CD8-positive, alpha-beta memory T cell (primary cell): ENCODE measurements around the gene AMDHD1. TPM values are rescaled to one million over a fixed set of nuclear protein-coding genes. Genes with fewer than 3 reads are reported as not detected.

Source experiments
- CTCF ChIA-PET: fragments of 350-600 bp; sonication (Branson Sonifier 250); formaldehyde crosslinking; loops from one replicate; lab custom pipeline; 2021; ENCODE audit warnings: antibody characterized with exemption; lab: Charles Lee
- POLR2A ChIA-PET: fragments of 350-600 bp; sonication (Branson Sonifier 250); formaldehyde crosslinking; loops from one replicate; lab custom pipeline; 2021; ENCODE audit warnings: antibody characterized with exemption; lab: Charles Lee
- DNase-seq, 5 donors: peaks; one replicate each; pipeline versions ENCODE4 v3.0.0 to v3.0.0-alpha.2; 2020 to 2022; ENCODE audit warnings: mixed read lengths in 1 of 5
- H3K27ac ChIP-seq: one replicate; pipeline ENCODE4 v1.7.0; 2013; ENCODE audit warnings: low read depth, mild to moderate bottlenecking, low read length, moderate library complexity
- H3K27me3 ChIP-seq: 2 replicates; pipeline ENCODE4 v1.7.0; 2013; ENCODE audit warnings: low read length, mild to moderate bottlenecking; ENCODE audit not compliant: insufficient read depth, poor library complexity, severe bottlenecking
- H3K36me3 ChIP-seq: 2 replicates; pipeline ENCODE4 v1.7.0; 2013; ENCODE audit warnings: mild to moderate bottlenecking, low read length, moderate library complexity; ENCODE audit not compliant: insufficient read depth
- H3K4me1 ChIP-seq: 2 replicates; pipeline ENCODE4 v1.7.0; 2013; ENCODE audit warnings: mild to moderate bottlenecking, low read length, moderate library complexity; ENCODE audit not compliant: insufficient read depth
- H3K4me3 ChIP-seq: 2 replicates; pipeline ENCODE4 v1.7.0; 2013; ENCODE audit warnings: mild to moderate bottlenecking, low read length
- H3K9me3 ChIP-seq: 2 replicates; pipeline ENCODE4 v1.7.0; 2013; ENCODE audit warnings: mild to moderate bottlenecking, low read length
- H3K27ac Mint-ChIP-seq, 8 donors: one replicate each; pipeline ENCODE4 v1.8.0; 2020 to 2021; ENCODE audit warnings: mixed read lengths in 8 of 8, mild to moderate bottlenecking in 6 of 8, inconsistent platforms in 3 of 8, moderate library complexity in 3 of 8
- H3K27me3 Mint-ChIP-seq, 2 donors: one replicate each; pipeline ENCODE4 v1.8.0; 2020 to 2021; ENCODE audit warnings: mixed read lengths in 2 of 2, mild to moderate bottlenecking in 1 of 2, moderate library complexity in 1 of 2
- H3K36me3 Mint-ChIP-seq, 3 donors: one replicate each; pipeline ENCODE4 v1.8.0; 2020 to 2021; ENCODE audit warnings: mixed read lengths in 3 of 3, inconsistent platforms in 1 of 3, mild to moderate bottlenecking in 1 of 3
- H3K4me1 Mint-ChIP-seq, 3 donors: one replicate each; pipeline ENCODE4 v1.8.0; 2020 to 2021; ENCODE audit warnings: mixed read lengths in 3 of 3, inconsistent platforms in 1 of 3, mild to moderate bottlenecking in 1 of 3
- H3K4me3 Mint-ChIP-seq, 7 donors: one replicate each; pipeline ENCODE4 v1.8.0; 2020 to 2021; ENCODE audit warnings: mixed read lengths in 7 of 7, mild to moderate bottlenecking in 6 of 7, moderate library complexity in 4 of 7, inconsistent platforms in 2 of 7
- H3K9me3 Mint-ChIP-seq, 5 donors: one replicate each; pipeline ENCODE4 v1.8.0; 2020 to 2022; ENCODE audit warnings: mixed read lengths in 5 of 5, mild to moderate bottlenecking in 3 of 5, moderate library complexity in 2 of 5, inconsistent platforms in 1 of 5
- polyA plus RNA-seq: library from polyadenylated mRNA; unstranded; fragments of 300-500 nt; fragmentation: Illumina TruSeq; gene quantifications from one replicate; pipeline ENCODE4 v1.2.3, GENCODE V29; 2021
- total RNA-seq, 2 experiments: library from RNA; stranded (reverse); gene quantifications; one replicate each; pipeline ENCODE4 v1.2.3, GENCODE V29; 2021

Gene AMDHD1
- total RNA-seq (1 to 10 TPM; 2.0 to 2.1 TPM), polyA plus RNA-seq (0.68 TPM)

- H3K9me3 Mint-ChIP-seq = no peaks in the 10 kb centered on the region
- Histone ChIP-seq H3K27ac (peak within 1 kb of the TSS; percentile 60), H3K9me3 (no peaks in the 10 kb centered on the region), H3K4me3 (peak within 1 kb of the TSS; percentile 90), H3K4me1 (peaks cover 9% of the 10 kb centered on the region), H3K27me3 (no peaks in the 10 kb centered on the region), H3K36me3 (no peaks in the 10 kb centered on the region)
- H3K27me3 Mint-ChIP-seq = peaks cover 0 to 1% of the 10 kb centered on the region in 2 donors
- DNase-seq = peak; percentile 41 to 73 (median 71)
- H3K4me1 Mint-ChIP-seq = peaks cover 9 to 14% (median 12%) of the 10 kb centered on the region in 3 donors
- H3K4me3 Mint-ChIP-seq = peak within 1 kb of the TSS; percentile 91 to 97 (median 96)
- H3K27ac Mint-ChIP-seq = peak within 1 kb of the TSS; percentile 84 to 97 (median 91)
- H3K36me3 Mint-ChIP-seq = peaks cover 0 to 5% (median 0%) of the 10 kb centered on the region in 3 donors
- CTCF ChIA-PET = interaction anchor here (0.7 to 3.0 kb wide), 8 partner anchors 10 to 726 kb away, joined by 3 to 14 read pairs (median 6); partner anchors contain the start of genes FGD6 and VEZT
- POLR2A ChIA-PET = interaction anchor here (0.5 to 2.3 kb wide), 6 partner anchors 16 to 593 kb away, joined by 3 to 9 read pairs (median 5); partner anchors contain the start of genes LTA4H and SNRPF
Measured at GRCh38 chr12:95943330-95943842, at the start of gene AMDHD1. Gene AMDHD1 (plus strand): TSS chr12:95943331. CDS start chr12:95943399, 68 bp downstream.

GRCh38 chr12:95896846-95897245, 46.3 kb upstream of the AMDHD1 start:
- H3K27me3 Mint-ChIP-seq = peaks cover 5 to 40% of the 10 kb centered on the region in 2 donors
- no peak overlapping the region for H3K4me3 ChIP-seq
- no peaks in the 10 kb centered on the region for H3K36me3 ChIP-seq
- no peak overlapping the region for H3K4me3 Mint-ChIP-seq
- no peaks in the 10 kb centered on the region for H3K4me1 ChIP-seq
- no peak for DNase-seq
- POLR2A ChIA-PET = no interaction called here
- H3K27ac ChIP-seq = no peak overlapping the region
- H3K4me1 Mint-ChIP-seq = no peaks in the 10 kb centered on the region
- H3K27me3 ChIP-seq = no peaks in the 10 kb centered on the region
- CTCF ChIA-PET = interaction anchor here (1.4 kb wide), 1 partner anchor 22 kb away, joined by 4 read pairs; no protein-coding TSS in a partner anchor
- peaks cover 0 to 2% (median 0%) of the 10 kb centered on the region in 5 donors for H3K9me3 Mint-ChIP-seq
- H3K36me3 Mint-ChIP-seq = no peaks in the 10 kb centered on the region
- H3K27ac Mint-ChIP-seq = no peak overlapping the region
- no peaks in the 10 kb centered on the region for H3K9me3 ChIP-seq

GRCh38 chr12:95898081-95898480, 45.0 kb upstream of the AMDHD1 start:
- CTCF ChIA-PET = interaction anchor here (1.4 kb wide), 1 partner anchor 21 kb away, joined by 4 read pairs; no protein-coding TSS in a partner anchor

GRCh38 chr12:95908573-95908972, 34.6 kb upstream of the AMDHD1 start:
- no peaks in the 10 kb centered on the region for H3K36me3 ChIP-seq
- CTCF ChIA-PET = no interaction called here

More at GRCh38 chr12:95898081-95898480, 45.0 kb upstream of the AMDHD1 start:
- H3K4me3 Mint-ChIP-seq = no peak overlapping the region
- no peaks in the 10 kb centered on the region for H3K36me3 ChIP-seq
- H3K27me3 ChIP-seq = no peaks in the 10 kb centered on the region
- no peak overlapping the region for H3K4me3 ChIP-seq
- peaks cover 1 to 4% (median 2%) of the 10 kb centered on the region in 5 donors for H3K9me3 Mint-ChIP-seq
- peaks cover 5 to 45% of the 10 kb centered on the region in 2 donors for H3K27me3 Mint-ChIP-seq
- no peak overlapping the region for H3K27ac ChIP-seq
- DNase-seq = no peak
- H3K36me3 Mint-ChIP-seq = peaks cover 0 to under 1% (median 0%) of the 10 kb centered on the region in 3 donors
- H3K9me3 ChIP-seq = no peaks in the 10 kb centered on the region
- no peak overlapping the region for H3K27ac Mint-ChIP-seq
- no peaks in the 10 kb centered on the region for H3K4me1 Mint-ChIP-seq
- no peaks in the 10 kb centered on the region for H3K4me1 ChIP-seq
- POLR2A ChIA-PET = no interaction called here

GRCh38 chr12:95909871-95910270, 33.3 kb upstream of the AMDHD1 start:
- ChIA-PET CTCF (no interaction called here), POLR2A (no interaction called here)
- Mint-ChIP-seq H3K4me1 (no peaks in the 10 kb centered on the region), H3K36me3 (no peaks in the 10 kb centered on the region), H3K27me3 (peaks cover 0 to 36% of the 10 kb centered on the region in 2 donors), H3K4me3 (no peak overlapping the region), H3K27ac (no peak overlapping the region), H3K9me3 (no peaks in the 10 kb centered on the region)
- H3K9me3 ChIP-seq = no peaks in the 10 kb centered on the region
- H3K4me1 ChIP-seq = no peaks in the 10 kb centered on the region
- H3K36me3 ChIP-seq = no peaks in the 10 kb centered on the region
- no peak for DNase-seq
- no peak overlapping the region for H3K4me3 ChIP-seq
- H3K27me3 ChIP-seq = no peaks in the 10 kb centered on the region
- H3K27ac ChIP-seq = no peak overlapping the region

More at GRCh38 chr12:95908573-95908972, 34.6 kb upstream of the AMDHD1 start:
- Mint-ChIP-seq H3K27me3 (peaks cover 2 to 40% of the 10 kb centered on the region in 2 donors), H3K27ac (no peak overlapping the region), H3K36me3 (no peaks in the 10 kb centered on the region), H3K4me1 (no peaks in the 10 kb centered on the region), H3K4me3 (no peak overlapping the region), H3K9me3 (peaks cover 0 to 2% (median 0%) of the 10 kb centered on the region in 5 donors)
- POLR2A ChIA-PET = interaction anchor here (0.6 kb wide), 1 partner anchor 698 kb away, joined by 4 read pairs; no protein-coding TSS in a partner anchor
- Histone ChIP-seq H3K27me3 (no peaks in the 10 kb centered on the region), H3K9me3 (no peaks in the 10 kb centered on the region), H3K27ac (no peak overlapping the region), H3K4me1 (no peaks in the 10 kb centered on the region), H3K4me3 (no peak overlapping the region)
- DNase-seq = no peak

- Mint-ChIP-seq H3K4me1 (no peaks in the 10 kb centered on the region), H3K27ac (no peak overlapping the region), H3K4me3 (no peak overlapping the region), H3K27me3 (peaks cover 3% of the 10 kb centered on the region in 2 donors), H3K9me3 (no peaks in the 10 kb centered on the region), H3K36me3 (peaks cover 0 to 3% (median 0%) of the 10 kb centered on the region in 3 donors)
- Histone ChIP-seq H3K4me3 (no peak overlapping the region), H3K4me1 (no peaks in the 10 kb centered on the region), H3K9me3 (no peaks in the 10 kb centered on the region), H3K27ac (no peak overlapping the region), H3K36me3 (no peaks in the 10 kb centered on the region), H3K27me3 (no peaks in the 10 kb centered on the region)
- ChIA-PET CTCF (interaction anchor here (0.7 to 3.9 kb wide), 8 partner anchors 14 to 84 kb away, joined by 3 to 59 read pairs (median 7); partner anchors contain the start of genes AMDHD1 and CCDC38), POLR2A (interaction anchor here (1.0 kb wide), 1 partner anchor 80 kb away, joined by 4 read pairs; no protein-coding TSS in a partner anchor)
- peak in 4 of 5 donors; percentile 16 to 63 (median 51) for DNase-seq
Measured at GRCh38 chr12:95918194-95918993, 24.7 kb upstream of the AMDHD1 start.

GRCh38 chr12:95919110-95919509, 24.0 kb upstream of the AMDHD1 start:
- H3K36me3 ChIP-seq = no peaks in the 10 kb centered on the region
- no peak overlapping the region for H3K27ac ChIP-seq
- no peaks in the 10 kb centered on the region for H3K27me3 ChIP-seq
- H3K4me3 Mint-ChIP-seq = no peak overlapping the region
- H3K36me3 Mint-ChIP-seq = peaks cover 0 to 3% (median 0%) of the 10 kb centered on the region in 3 donors
- ChIA-PET POLR2A (interaction anchor here (1.0 kb wide), 1 partner anchor 79 kb away, joined by 4 read pairs; no protein-coding TSS in a partner anchor), CTCF (interaction anchor here (0.7 to 3.9 kb wide), 8 partner anchors 15 to 83 kb away, joined by 3 to 59 read pairs (median 7); partner anchors contain the start of genes AMDHD1 and CCDC38)
- H3K4me3 ChIP-seq = no peak overlapping the region
- no peaks in the 10 kb centered on the region for H3K9me3 ChIP-seq
- H3K4me1 Mint-ChIP-seq = no peaks in the 10 kb centered on the region
- H3K27me3 Mint-ChIP-seq = peaks cover 3% of the 10 kb centered on the region in 2 donors
- H3K9me3 Mint-ChIP-seq = no peaks in the 10 kb centered on the region
- DNase-seq = no peak
- H3K4me1 ChIP-seq = no peaks in the 10 kb centered on the region
- H3K27ac Mint-ChIP-seq = no peak overlapping the region
